NT2/D1 (cell line): ENCODE data around the gene MAP3K20.

Experiments used
- SUZ12 ChIP-seq: IDR thresholded peaks from 2 replicates; pipeline ENCODE4 v1.6.1; 2011; ENCODE audit not compliant: insufficient read length, insufficient read depth; ENCODE audit errors: extremely low read depth
- ZNF274 ChIP-seq: IDR thresholded peaks from 2 replicates; pipeline ENCODE4 v1.6.1; 2011; ENCODE audit warnings: mild to moderate bottlenecking, low read depth, low read length

GRCh38 chr2:173048897-173049661 lies 26.6 kb upstream of the MAP3K20 start:
- TF ChIP-seq ZNF274 = no peak
- TF ChIP-seq SUZ12 = no peak
